ENCODE measurements around the gene FOLR2.

- TF ChIP-seq CTCF (IDR thresholded peaks at IDR 0.05; ENCODE audit: insufficient read depth, low read length, poor library complexity, severe bottlenecking) (no peak), EZH2phosphoT487 (conservative IDR thresholded peaks at IDR 0.05; ENCODE audit: low read length) (no peak)
Measured at GRCh38 chr11:72225411-72225951, 8.9 kb downstream of the FOLR2 start.
